T-helper 22 cell (primary cell): Measurements from ENCODE around the gene EXOC4.
"Not testable (repeated sequence)": the region's sequence is repeated elsewhere in the genome, so short reads cannot be mapped to it uniquely, and the experiment has no call there.

Source experiments
- DNase-seq: peaks from one replicate; pipeline ENCODE4 v3.0.0-alpha.2; 2020; ENCODE audit warnings: low read depth

The EXOC4 gene

GRCh38 chr7:134077560-134077959 is 824.7 kb downstream of the EXOC4 start:
- not testable (repeated sequence) for DNase-seq

- no peak for DNase-seq
Measured at GRCh38 chr7:134078991-134079390, 826.1 kb downstream of the EXOC4 start.

- no peak for DNase-seq
Measured at GRCh38 chr7:134081695-134082094, 828.8 kb downstream of the EXOC4 start.

- no peak for DNase-seq
Measured at GRCh38 chr7:134083766-134084487, 831.0 kb downstream of the EXOC4 start.

- no peak for DNase-seq
Measured at GRCh38 chr7:134084488-134085144, 831.7 kb downstream of the EXOC4 start.

- no peak for DNase-seq
Measured at GRCh38 chr7:134085311-134085710, 832.4 kb downstream of the EXOC4 start.

- no peak for DNase-seq
Measured at GRCh38 chr7:134086998-134087735, 834.3 kb downstream of the EXOC4 start.

GRCh38 chr7:134088199-134088598 is 835.3 kb downstream of the EXOC4 start:
- no peak for DNase-seq

- DNase-seq = no peak
Measured at GRCh38 chr7:134089446-134089845, 836.6 kb downstream of the EXOC4 start.

- DNase-seq = no peak
Measured at GRCh38 chr7:134098072-134098471, 845.2 kb downstream of the EXOC4 start.

- DNase-seq = no peak
Measured at GRCh38 chr7:134101716-134102115, 848.8 kb downstream of the EXOC4 start.

- DNase-seq = no peak
Measured at GRCh38 chr7:134104166-134104565, 851.3 kb downstream of the EXOC4 start.

- no peak for DNase-seq
Measured at GRCh38 chr7:134105841-134106240, 853.0 kb downstream of the EXOC4 start.

GRCh38 chr7:134108802-134109201 is 855.9 kb downstream of the EXOC4 start:
- no peak for DNase-seq

GRCh38 chr7:134113655-134114054 is 860.8 kb downstream of the EXOC4 start:
- no peak for DNase-seq

- no peak for DNase-seq
Measured at GRCh38 chr7:134114992-134115391, 862.1 kb downstream of the EXOC4 start.
